HG02840 (cell line): ENCODE data around the gene CDK2.
"Not testable (repeated sequence)": the region's sequence is repeated elsewhere in the genome, so short reads cannot be mapped to it uniquely, and the experiment has no call there.

Experiments
- ATAC-seq: cut with Tn5 transposase; IDR thresholded peaks from one replicate; pipeline ENCODE4 v1.9.1; 2021; ENCODE audit warnings: mild to moderate bottlenecking, moderate library complexity, moderate number of reproducible peaks; ENCODE audit not compliant: unreplicated experiment, low FRiP score

Gene CDK2

GRCh38 chr12:55974308-55974730 is 7.7 kb downstream of the CDK2 start:
- ATAC-seq = no peak

GRCh38 chr12:55978393-55978792 is 11.8 kb downstream of the CDK2 start:
- no peak for ATAC-seq

GRCh38 chr12:55979069-55979468 is 12.4 kb downstream of the CDK2 start:
- ATAC-seq = no peak

- ATAC-seq = not testable (repeated sequence)
Observed at GRCh38 chr12:55981882-55982281, 15.3 kb downstream of the CDK2 start.

- ATAC-seq = no peak
Observed at GRCh38 chr12:55982319-55982936, 15.8 kb downstream of the CDK2 start.

- ATAC-seq = no peak
Observed at GRCh38 chr12:55983232-55983842, 16.7 kb downstream of the CDK2 start.

- ATAC-seq = no peak
Observed at GRCh38 chr12:55984861-55985260, 18.2 kb downstream of the CDK2 start.

- ATAC-seq = no peak
Observed at GRCh38 chr12:55985341-55985740, 18.7 kb downstream of the CDK2 start.

GRCh38 chr12:55985976-55986375 is 19.3 kb downstream of the CDK2 start:
- not testable (repeated sequence) for ATAC-seq

GRCh38 chr12:55991110-55991509 is 24.5 kb downstream of the CDK2 start:
- ATAC-seq = no peak

GRCh38 chr12:55993230-55993853 is 26.7 kb downstream of the CDK2 start:
- no peak for ATAC-seq

- ATAC-seq = no peak
Observed at GRCh38 chr12:55995366-55995765, 28.7 kb downstream of the CDK2 start.

- ATAC-seq = no peak
Observed at GRCh38 chr12:55996201-55996714, 29.6 kb downstream of the CDK2 start.

GRCh38 chr12:55996715-55997534 is 30.3 kb downstream of the CDK2 start, which contains the start of gene SUOX:
Gene SUOX, plus strand, starts transcription at chr12:55997276. Its CDS starts 4,946 bp downstream, at chr12:56002222.
- ATAC-seq = peak; percentile 95

- ATAC-seq = no peak
Observed at GRCh38 chr12:55997535-55997859, 30.9 kb downstream of the CDK2 start.

GRCh38 chr12:55999522-55999921 is 32.9 kb downstream of the CDK2 start:
- ATAC-seq = not testable (repeated sequence)

GRCh38 chr12:55999999-56000540 is 33.4 kb downstream of the CDK2 start:
- ATAC-seq = not testable (repeated sequence)

GRCh38 chr12:56001487-56002100 is 35.0 kb downstream of the CDK2 start:
- ATAC-seq = no peak

- ATAC-seq = not testable (repeated sequence)
Observed at GRCh38 chr12:56003376-56003775, 36.7 kb downstream of the CDK2 start.

GRCh38 chr12:56004211-56004610 is 37.6 kb downstream of the CDK2 start:
- no peak for ATAC-seq
